GM12872 (cell line): ENCODE data around the gene COL4A2.

Experiments
- CTCF ChIP-seq: IDR thresholded peaks from 3 replicates; pipeline ENCODE4 v1.5.1; 2011; ENCODE audit warnings: low read depth, mild to moderate bottlenecking, low read length, moderate library complexity; ENCODE audit not compliant: insufficient read depth

COL4A2 gene

GRCh38 chr13:110310541-110311442, 3.7 kb downstream of the COL4A2 start:
- no peak for TF ChIP-seq CTCF

GRCh38 chr13:110311443-110312338, 4.6 kb downstream of the COL4A2 start:
- TF ChIP-seq CTCF, result no peak

GRCh38 chr13:110312339-110313031, 5.4 kb downstream of the COL4A2 start:
- TF ChIP-seq CTCF, result no peak

GRCh38 chr13:110314516-110315245, 7.6 kb downstream of the COL4A2 start:
- TF ChIP-seq CTCF, result no peak

GRCh38 chr13:110316196-110316595, 9.1 kb downstream of the COL4A2 start:
- TF ChIP-seq CTCF, result no peak

- TF ChIP-seq CTCF, result no peak
Observed at GRCh38 chr13:110317093-110317492, 10.0 kb downstream of the COL4A2 start.
